GM18520 (cell line): ENCODE data around the gene HOXA2.

Experiments used
- ATAC-seq: cut with Tn5 transposase; IDR thresholded peaks from one replicate; pipeline ENCODE4 v1.9.1; 2021; ENCODE audit not compliant: unreplicated experiment

Gene HOXA2

DNA sequence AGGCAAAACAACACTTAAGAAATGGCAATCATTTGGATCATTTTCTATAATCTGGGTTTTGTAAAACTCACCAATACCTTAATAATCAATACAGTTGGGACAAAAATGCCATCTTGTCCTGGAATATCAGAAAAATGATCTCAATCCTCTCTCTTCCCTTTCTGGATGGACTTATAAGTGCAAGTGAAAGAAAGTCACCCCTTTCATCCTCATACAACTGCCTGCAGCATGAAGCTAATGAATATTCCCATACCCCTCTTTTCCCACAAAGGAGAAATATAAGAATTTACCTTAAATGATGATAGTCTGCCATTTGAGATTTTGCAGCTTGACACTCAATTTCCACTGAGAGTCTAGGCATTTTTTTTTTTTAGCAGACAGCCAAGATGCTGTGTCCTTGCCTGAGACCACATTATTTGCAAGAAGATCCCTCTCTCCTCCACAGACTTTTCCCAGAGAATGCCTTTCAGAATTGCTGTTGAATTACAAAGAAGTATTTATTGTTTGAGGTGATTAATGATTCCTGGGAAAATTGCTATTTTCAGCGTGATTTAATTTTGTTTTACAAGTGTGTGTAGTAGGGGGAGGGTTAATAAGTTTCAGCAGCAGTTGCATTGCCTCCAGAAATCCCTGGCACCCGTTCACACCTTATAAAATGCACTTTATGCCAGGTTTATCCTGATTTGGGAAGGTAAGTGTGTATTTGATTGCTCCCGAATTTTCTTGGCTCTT, 24.3 kb upstream of the HOXA2 start:
- no peak for ATAC-seq

- ATAC-seq = no peak
Observed at GRCh38 chr7:27125986-27126394, 23.5 kb upstream of the HOXA2 start.

DNA sequence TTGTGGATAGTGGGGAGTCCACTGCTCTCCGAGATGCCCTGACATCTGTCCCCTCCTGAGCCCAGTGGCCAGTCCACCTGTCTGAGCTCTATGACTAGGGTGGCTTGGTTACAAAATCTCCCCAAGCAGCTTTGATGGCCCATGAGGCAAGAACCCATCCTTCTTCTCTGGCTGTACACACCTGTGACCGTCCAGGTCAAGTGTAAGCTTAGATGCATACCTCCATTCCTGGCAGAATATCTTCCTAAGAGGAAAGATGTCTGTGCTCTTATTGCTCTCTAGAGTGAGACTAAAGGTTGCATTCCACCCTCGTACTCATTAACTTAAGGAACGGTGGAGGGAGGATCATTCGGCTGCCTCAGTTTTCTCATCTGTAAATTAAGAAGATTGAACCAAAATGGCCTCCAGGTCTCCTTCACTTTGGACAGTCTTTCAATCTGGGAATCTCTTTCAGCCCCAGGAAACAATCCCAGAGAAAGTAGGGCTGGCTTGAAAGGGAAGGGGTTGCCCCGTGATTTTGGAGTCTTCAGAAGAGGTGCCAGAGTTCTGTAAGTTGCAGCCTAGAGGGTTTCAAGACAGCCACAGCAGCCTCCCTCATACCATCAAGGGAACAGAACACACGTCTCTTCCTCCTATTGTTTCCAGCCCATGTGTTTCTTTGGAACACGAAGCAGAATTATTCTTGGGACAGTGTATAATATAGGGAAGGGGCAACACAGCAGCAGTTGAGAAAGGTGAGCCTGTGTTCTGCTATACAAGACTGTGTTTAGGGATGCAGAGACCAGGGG, 22.6 kb upstream of the HOXA2 start:
- no peak for ATAC-seq

GRCh38 chr7:27124096-27124901, 21.8 kb upstream of the HOXA2 start:
- ATAC-seq = no peak

DNA sequence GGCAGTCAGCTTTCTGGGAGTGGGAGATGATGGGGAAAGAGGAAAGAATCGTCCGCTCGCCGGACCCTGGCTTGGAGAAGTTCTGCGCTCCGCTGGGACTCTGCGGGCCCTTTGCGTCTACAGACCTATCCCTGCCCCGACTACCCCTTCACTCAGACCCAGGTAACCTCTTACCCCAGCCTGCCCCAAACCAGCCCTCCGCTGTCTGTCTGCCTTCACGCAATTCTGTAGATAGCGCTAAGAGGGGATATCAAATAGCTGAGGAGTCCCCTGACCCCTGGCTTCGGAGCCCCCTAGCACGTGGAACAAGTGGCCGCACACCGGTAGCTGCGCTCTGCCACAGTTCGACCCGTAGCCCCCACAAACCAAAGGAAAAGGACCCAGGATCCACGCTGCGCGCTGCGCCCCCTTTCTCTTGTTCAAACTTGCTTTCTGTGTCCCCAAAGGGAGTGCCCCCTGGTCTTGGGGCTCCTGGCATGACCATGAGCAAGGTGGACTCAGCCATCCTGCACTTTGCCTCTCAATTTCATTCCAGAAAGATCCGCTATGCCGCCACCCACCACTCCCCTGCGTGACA, 21.1 kb upstream of the HOXA2 start:
- no peak for ATAC-seq

GRCh38 chr7:27123007-27123476, 20.6 kb upstream of the HOXA2 start:
- no peak for ATAC-seq

- no peak for ATAC-seq
Observed at GRCh38 chr7:27122077-27122910, 19.8 kb upstream of the HOXA2 start.

DNA sequence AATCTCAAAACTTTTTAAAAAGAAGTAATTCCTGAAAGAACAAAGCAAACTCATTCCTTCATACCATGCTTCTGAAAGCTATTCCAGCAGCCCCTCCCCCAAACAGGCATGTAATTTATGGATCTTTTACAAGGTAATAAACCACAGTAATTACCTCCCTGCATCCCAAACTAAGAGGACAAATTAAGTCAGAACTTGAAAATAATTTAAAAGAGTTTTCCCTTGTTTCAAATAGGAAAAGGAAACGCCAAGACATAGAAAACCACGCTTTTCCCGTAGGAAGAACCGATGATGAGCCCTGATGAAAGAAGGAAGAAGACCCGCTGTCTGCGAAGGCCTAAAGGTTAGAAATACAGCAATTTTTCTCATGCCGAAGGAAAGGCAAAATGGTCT, 19.2 kb upstream of the HOXA2 start:
- no peak for ATAC-seq

GRCh38 chr7:27119412-27119911, 17.0 kb upstream of the HOXA2 start:
- ATAC-seq = no peak

DNA sequence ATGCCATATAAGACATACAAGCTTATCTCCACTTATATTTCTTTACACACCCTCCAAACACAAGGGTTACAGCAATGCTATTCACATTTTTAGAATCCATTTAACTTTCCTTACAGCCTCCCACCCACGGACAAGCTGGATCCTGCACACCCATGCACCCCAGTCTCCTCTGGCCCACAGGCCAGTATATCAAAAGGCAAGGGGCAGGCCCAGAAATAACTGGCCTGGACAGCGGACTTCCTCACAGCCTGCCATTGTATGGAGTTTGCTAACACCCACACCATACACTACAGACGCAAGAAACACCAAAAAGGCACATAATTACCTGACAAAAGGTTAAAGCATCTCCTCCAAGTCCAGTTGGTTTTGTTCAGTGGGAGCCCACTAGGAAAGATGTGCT, 16.1 kb upstream of the HOXA2 start:
- no peak for ATAC-seq

DNA sequence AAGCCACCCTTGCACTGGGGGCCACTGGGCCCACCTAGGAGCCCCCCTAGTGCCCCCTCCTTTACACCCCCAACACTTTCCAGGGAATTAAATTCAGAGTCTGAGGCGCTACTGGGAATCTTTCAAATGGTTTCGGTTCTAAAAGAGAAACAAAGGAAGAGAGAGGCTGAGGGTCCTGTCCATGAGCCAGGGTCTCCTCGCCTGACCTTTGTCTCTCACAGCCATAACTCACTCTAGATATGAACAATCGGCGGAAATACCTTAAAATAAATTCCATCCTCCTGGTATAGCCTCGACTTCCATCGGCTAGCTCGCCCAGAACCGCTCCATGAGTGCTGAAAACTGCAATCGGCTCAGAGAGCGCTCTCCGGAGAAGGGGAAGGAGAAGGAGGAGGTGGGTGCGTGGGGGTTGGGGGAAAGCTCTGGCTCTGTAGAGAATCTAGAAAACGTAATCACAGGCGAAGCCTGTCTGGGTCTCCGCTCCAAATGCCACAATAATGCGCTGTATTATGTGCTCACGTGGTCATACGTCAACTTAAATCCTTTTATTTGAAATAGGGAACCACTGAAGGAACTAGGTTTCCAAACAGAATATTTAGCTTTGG, 15.5 kb upstream of the HOXA2 start:
- ATAC-seq = no peak

GRCh38 chr7:27116962-27117886, 14.7 kb upstream of the HOXA2 start:
- no peak for ATAC-seq

GRCh38 chr7:27116031-27116961, 13.8 kb upstream of the HOXA2 start:
- ATAC-seq = no peak

GRCh38 chr7:27115221-27116026, 12.9 kb upstream of the HOXA2 start:
- ATAC-seq = no peak

DNA sequence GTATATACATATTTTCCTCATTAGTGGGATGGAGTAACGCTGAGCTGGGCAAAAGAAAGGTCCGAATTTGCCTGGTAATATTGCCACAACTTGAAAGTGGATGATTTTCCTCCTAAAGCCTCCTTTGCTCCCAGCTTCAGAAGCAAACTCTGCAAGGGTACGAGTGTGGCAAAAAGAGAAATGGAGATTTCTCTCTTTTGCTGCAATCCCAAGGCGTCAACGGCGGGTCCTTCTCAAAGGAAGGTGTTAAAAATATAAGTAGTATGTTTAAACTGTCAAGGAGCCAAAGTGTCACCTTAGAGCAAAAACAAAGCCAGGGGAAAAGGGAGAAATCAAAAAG, 12.4 kb upstream of the HOXA2 start:
- ATAC-seq = no peak

GRCh38 chr7:27113991-27114769, 11.7 kb upstream of the HOXA2 start:
- ATAC-seq = no peak
